Measurements from ENCODE around the gene CFAP299.
"Not testable (repeated sequence)": the region's sequence is repeated elsewhere in the genome, so short reads cannot be mapped to it uniquely, and the experiment has no call there.

Gene CFAP299

GRCh38 chr4:80793660-80794059 is 458.1 kb downstream of the CFAP299 start:
- H3K36me3 ChIP-seq (ENCODE audit: control insufficient read depth, insufficient read depth, low read length); H3K27me3 ChIP-seq (ENCODE audit: control insufficient read depth, insufficient read depth, low read length); H3K27ac ChIP-seq (ENCODE audit: low read length); H3K4me1 ChIP-seq (ENCODE audit: control insufficient read depth, insufficient read depth, low read length); DNase-seq (ENCODE audit: low read depth, low spot score); H3K4me3 ChIP-seq (ENCODE audit: low read length); H3K9me3 ChIP-seq (ENCODE audit: control insufficient read depth, insufficient read depth, low read length): not testable (repeated sequence)
- no CpG with 5 or more reads among the region's 1 CpG for whole genome bisulfite sequencing (ENCODE audit: insufficient coverage, insufficient read length)

DNA sequence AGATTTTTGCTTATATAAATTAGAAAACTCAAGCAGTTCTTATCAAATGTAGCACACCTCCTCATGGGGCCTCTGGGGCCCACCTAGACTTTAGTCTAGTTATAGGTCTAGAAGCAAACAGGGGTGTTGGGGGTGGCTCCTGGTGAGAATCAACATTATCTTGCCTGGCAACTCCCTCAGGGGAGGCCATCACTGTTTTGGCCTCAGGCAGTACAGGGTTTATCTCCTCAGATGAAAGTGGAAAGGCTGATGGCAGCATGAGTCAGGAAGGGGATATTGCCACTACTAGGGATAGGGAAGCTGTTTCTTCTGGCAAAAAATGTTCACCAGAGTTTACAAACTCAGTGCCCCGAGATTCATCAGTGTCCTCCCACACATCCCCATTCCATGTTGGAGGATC is 462.6 kb downstream of the CFAP299 start:
- no CpG with 5 or more reads among the region's 1 CpG for WGBS (ENCODE audit: insufficient coverage, insufficient read length)
- no peak for DNase-seq (ENCODE audit: low read depth, low spot score)
- H3K9me3 ChIP-seq (ENCODE audit: control insufficient read depth, insufficient read depth, low read length) = no peaks in the 10 kb centered on the region
- H3K4me3 ChIP-seq (ENCODE audit: low read length) = no peak overlapping the region
- H3K36me3 ChIP-seq (ENCODE audit: control insufficient read depth, insufficient read depth, low read length) = no peaks in the 10 kb centered on the region
- no peaks in the 10 kb centered on the region for H3K4me1 ChIP-seq (ENCODE audit: control insufficient read depth, insufficient read depth, low read length)
- H3K27me3 ChIP-seq (ENCODE audit: control insufficient read depth, insufficient read depth, low read length) = no peaks in the 10 kb centered on the region
- no peak overlapping the region for H3K27ac ChIP-seq (ENCODE audit: low read length)

DNA sequence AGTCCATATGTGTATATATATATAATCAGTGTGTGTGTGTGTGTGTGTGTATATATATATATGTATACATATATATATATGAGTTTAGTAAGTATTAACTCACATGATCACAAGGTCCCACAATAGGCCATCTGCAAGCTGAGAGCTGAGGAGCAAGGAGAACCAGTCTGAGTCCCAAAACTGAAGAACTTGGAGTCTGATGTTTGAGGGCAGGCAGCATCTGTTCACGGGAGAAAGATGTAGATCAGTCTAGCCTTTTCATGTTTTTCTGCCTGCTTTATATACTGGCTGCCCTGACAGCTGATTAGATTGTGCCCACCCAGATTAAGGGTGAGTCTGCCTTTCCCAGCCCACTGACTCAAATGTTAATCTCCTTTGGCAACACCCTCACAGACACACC is 465.2 kb downstream of the CFAP299 start:
- not testable (repeated sequence) for H3K27me3 ChIP-seq (ENCODE audit: control insufficient read depth, insufficient read depth, low read length); H3K27ac ChIP-seq (ENCODE audit: low read length); H3K36me3 ChIP-seq (ENCODE audit: control insufficient read depth, insufficient read depth, low read length); H3K9me3 ChIP-seq (ENCODE audit: control insufficient read depth, insufficient read depth, low read length); H3K4me3 ChIP-seq (ENCODE audit: low read length); DNase-seq (ENCODE audit: low read depth, low spot score); H3K4me1 ChIP-seq (ENCODE audit: control insufficient read depth, insufficient read depth, low read length)
- no CpG with 5 or more reads among the region's 1 CpG for WGBS (ENCODE audit: insufficient coverage, insufficient read length)

DNA sequence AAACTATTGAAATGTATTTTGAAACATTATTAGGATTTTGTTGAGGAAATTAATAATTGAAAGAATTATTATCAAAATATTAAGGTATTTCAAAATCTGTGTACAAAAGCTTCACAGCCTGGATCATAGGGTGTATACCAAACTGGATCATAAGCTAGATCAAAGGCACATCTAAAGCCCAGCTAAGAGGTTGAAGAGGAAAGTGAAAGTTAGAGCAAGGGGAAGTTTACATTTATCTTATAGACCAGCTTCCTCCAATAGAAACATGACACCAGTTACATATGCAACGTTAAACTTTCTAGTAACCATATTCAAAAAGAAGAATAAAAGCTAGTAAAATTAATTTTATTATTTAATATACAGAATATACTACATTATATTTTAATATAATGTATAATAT is 467.8 kb downstream of the CFAP299 start:
- Histone ChIP-seq H3K27me3 (ENCODE audit: control insufficient read depth, insufficient read depth, low read length) (no peaks in the 10 kb centered on the region), H3K27ac (ENCODE audit: low read length) (no peak overlapping the region), H3K4me3 (ENCODE audit: low read length) (no peak overlapping the region), H3K36me3 (ENCODE audit: control insufficient read depth, insufficient read depth, low read length) (no peaks in the 10 kb centered on the region), H3K9me3 (ENCODE audit: control insufficient read depth, insufficient read depth, low read length) (no peaks in the 10 kb centered on the region), H3K4me1 (ENCODE audit: control insufficient read depth, insufficient read depth, low read length) (no peaks in the 10 kb centered on the region)
- no peak for DNase-seq (ENCODE audit: low read depth, low spot score)
- WGBS (ENCODE audit: insufficient coverage, insufficient read length) = no CpG with 5 or more reads among the region's 1 CpG

DNA sequence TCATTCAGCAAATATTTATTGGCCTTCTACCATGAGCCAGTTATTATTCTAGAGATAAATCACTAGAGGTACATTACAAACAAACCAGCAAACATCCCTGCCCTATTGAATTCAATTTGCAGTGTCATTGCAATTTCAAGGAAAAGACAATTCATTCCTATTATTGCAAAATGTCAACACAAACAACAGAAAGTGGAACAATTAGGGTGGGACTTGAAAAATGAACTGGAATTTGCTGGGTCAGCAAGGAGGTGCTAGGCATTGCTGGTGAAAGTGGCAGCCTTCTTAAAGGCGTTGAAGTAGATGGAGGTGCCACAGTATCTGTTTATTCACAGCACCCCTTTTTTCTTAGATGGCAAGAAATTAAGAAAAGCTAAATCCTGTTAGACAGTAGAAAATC is 470.9 kb downstream of the CFAP299 start:
- H3K27me3 ChIP-seq (ENCODE audit: control insufficient read depth, insufficient read depth, low read length) = no peaks in the 10 kb centered on the region
- no peak overlapping the region for H3K27ac ChIP-seq (ENCODE audit: low read length)
- H3K4me1 ChIP-seq (ENCODE audit: control insufficient read depth, insufficient read depth, low read length) = no peaks in the 10 kb centered on the region
- no CpG with 5 or more reads among the region's 1 CpG for whole genome bisulfite sequencing (ENCODE audit: insufficient coverage, insufficient read length)
- H3K9me3 ChIP-seq (ENCODE audit: control insufficient read depth, insufficient read depth, low read length) = no peaks in the 10 kb centered on the region
- H3K4me3 ChIP-seq (ENCODE audit: low read length) = no peak overlapping the region
- no peak for DNase-seq (ENCODE audit: low read depth, low spot score)
- H3K36me3 ChIP-seq (ENCODE audit: control insufficient read depth, insufficient read depth, low read length) = no peaks in the 10 kb centered on the region

DNA sequence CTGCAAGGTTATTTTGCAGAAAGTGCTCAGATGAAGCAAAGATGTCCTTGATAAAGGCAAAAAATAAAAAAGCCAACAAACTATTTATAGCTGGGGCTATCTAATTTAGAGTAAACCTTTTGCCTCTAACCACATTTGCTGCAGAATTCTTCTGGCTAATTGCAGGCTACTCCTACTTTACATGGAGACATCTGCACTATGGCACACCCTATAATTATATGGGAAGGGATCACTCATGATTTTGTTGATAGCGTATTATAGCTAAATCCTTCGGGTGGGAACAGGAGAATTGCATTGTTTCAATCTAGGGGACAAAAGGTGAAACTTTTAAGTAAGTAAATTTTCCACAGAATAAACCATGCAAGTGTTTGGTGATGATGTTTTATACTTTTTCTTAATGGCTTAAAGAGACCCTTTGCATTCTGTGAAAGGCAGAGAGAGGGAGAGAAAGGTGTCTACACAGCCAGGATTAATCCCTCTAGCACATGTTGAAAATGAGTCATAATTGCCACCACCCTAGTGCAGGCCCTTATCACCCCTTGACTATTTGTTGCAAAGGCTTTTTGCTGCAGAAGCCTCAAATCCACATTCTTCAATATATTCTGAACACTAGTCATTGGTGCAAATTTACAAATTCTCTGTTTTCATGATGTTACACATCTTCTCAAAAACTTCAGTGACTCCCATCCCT is 473.7 kb downstream of the CFAP299 start:
- no CpG with 5 or more reads among the region's 2 CpGs for WGBS (ENCODE audit: insufficient coverage, insufficient read length)
- H3K4me1 ChIP-seq (ENCODE audit: control insufficient read depth, insufficient read depth, low read length) = no peaks in the 10 kb centered on the region
- no peak overlapping the region for H3K4me3 ChIP-seq (ENCODE audit: low read length)
- no peaks in the 10 kb centered on the region for H3K27me3 ChIP-seq (ENCODE audit: control insufficient read depth, insufficient read depth, low read length)
- H3K36me3 ChIP-seq (ENCODE audit: control insufficient read depth, insufficient read depth, low read length) = no peaks in the 10 kb centered on the region
- H3K27ac ChIP-seq (ENCODE audit: low read length) = no peak overlapping the region
- no peak for DNase-seq (ENCODE audit: low read depth, low spot score)
- H3K9me3 ChIP-seq (ENCODE audit: control insufficient read depth, insufficient read depth, low read length) = no peaks in the 10 kb centered on the region

DNA sequence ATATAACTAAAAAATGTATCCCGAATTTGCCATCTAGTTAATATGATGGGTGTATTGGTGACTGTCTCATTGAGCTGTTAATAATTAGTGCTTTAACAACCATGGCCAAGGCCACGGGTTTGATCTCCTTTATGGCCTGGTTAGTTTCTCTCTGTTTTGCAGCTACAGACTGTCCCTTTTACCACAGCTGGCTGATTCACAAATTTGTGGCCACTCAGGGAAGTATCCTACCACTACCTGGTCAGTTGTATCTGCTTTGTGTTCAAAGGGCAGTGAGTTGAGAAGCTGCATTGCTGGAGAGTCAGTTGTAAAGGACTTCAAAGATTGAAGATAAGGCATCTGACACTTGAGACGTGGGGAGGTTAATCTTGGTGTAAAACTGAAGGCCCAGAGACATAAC is 475.9 kb downstream of the CFAP299 start:
- Histone ChIP-seq H3K4me1 (ENCODE audit: control insufficient read depth, insufficient read depth, low read length) (no peaks in the 10 kb centered on the region), H3K9me3 (ENCODE audit: control insufficient read depth, insufficient read depth, low read length) (no peaks in the 10 kb centered on the region), H3K27ac (ENCODE audit: low read length) (no peak overlapping the region), H3K27me3 (ENCODE audit: control insufficient read depth, insufficient read depth, low read length) (no peaks in the 10 kb centered on the region), H3K4me3 (ENCODE audit: low read length) (no peak overlapping the region), H3K36me3 (ENCODE audit: control insufficient read depth, insufficient read depth, low read length) (no peaks in the 10 kb centered on the region)
- no peak for DNase-seq (ENCODE audit: low read depth, low spot score)
- WGBS (ENCODE audit: insufficient coverage, insufficient read length) = no CpG with 5 or more reads among the region's 3 CpGs

DNA sequence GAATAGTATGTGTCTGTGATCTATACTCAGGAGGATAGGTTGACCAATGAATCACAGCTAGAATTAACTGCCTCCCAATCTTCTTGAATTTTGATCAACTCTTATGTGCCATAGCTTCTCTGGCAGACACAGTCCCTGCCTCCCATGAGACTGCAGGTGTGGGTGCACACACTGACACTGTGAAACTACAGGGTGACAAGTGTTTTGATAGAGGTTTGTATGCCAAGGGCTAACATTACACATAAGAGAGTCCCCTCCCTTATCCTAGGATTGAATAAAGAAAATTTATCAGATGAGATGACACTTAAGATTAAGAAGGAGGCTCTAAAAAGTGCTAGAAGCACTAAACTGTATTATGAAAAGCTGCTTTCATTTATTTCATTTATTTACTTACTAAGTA is 476.6 kb downstream of the CFAP299 start:
- Histone ChIP-seq H3K4me3 (ENCODE audit: low read length) (no peak overlapping the region), H3K27ac (ENCODE audit: low read length) (no peak overlapping the region), H3K27me3 (ENCODE audit: control insufficient read depth, insufficient read depth, low read length) (no peaks in the 10 kb centered on the region), H3K4me1 (ENCODE audit: control insufficient read depth, insufficient read depth, low read length) (no peaks in the 10 kb centered on the region), H3K36me3 (ENCODE audit: control insufficient read depth, insufficient read depth, low read length) (no peaks in the 10 kb centered on the region), H3K9me3 (ENCODE audit: control insufficient read depth, insufficient read depth, low read length) (no peaks in the 10 kb centered on the region)
- no peak for DNase-seq (ENCODE audit: low read depth, low spot score)

DNA sequence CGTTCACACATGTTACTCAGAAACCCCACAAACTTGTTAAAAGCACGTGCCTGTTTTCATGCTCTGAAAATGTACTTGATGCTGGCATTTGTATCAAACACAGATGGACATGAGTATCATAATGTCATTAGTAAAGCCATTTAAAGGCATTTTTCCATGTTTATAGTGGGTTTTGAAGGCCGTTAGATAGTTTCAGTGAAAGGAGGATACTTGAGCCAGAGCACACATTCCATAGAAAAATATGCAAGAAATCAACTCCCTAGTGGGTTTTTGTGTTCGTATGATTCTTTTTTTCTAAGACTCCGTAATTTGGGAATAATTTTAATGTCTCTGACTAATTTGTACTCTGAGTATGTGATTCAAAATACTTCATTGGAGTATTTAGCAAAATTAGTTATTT is 478.7 kb downstream of the CFAP299 start:
- Histone ChIP-seq H3K4me1 (ENCODE audit: control insufficient read depth, insufficient read depth, low read length) (no peaks in the 10 kb centered on the region), H3K27ac (ENCODE audit: low read length) (no peak overlapping the region), H3K36me3 (ENCODE audit: control insufficient read depth, insufficient read depth, low read length) (no peaks in the 10 kb centered on the region), H3K27me3 (ENCODE audit: control insufficient read depth, insufficient read depth, low read length) (no peaks in the 10 kb centered on the region), H3K9me3 (ENCODE audit: control insufficient read depth, insufficient read depth, low read length) (no peaks in the 10 kb centered on the region), H3K4me3 (ENCODE audit: low read length) (no peak overlapping the region)
- no CpG with 5 or more reads among the region's 5 CpGs for WGBS (ENCODE audit: insufficient coverage, insufficient read length)
- no peak for DNase-seq (ENCODE audit: low read depth, low spot score)

GRCh38 chr4:80831383-80832361 is 496.1 kb downstream of the CFAP299 start:
- no peak overlapping the region for H3K27ac ChIP-seq (ENCODE audit: low read length)
- no CpG with 5 or more reads among the region's 5 CpGs for WGBS (ENCODE audit: insufficient coverage, insufficient read length)
- no peaks in the 10 kb centered on the region for H3K36me3 ChIP-seq (ENCODE audit: control insufficient read depth, insufficient read depth, low read length)
- DNase-seq (ENCODE audit: low read depth, low spot score) = no peak
- no peaks in the 10 kb centered on the region for H3K27me3 ChIP-seq (ENCODE audit: control insufficient read depth, insufficient read depth, low read length)
- no peaks in the 10 kb centered on the region for H3K4me1 ChIP-seq (ENCODE audit: control insufficient read depth, insufficient read depth, low read length)
- H3K4me3 ChIP-seq (ENCODE audit: low read length) = no peak overlapping the region
- no peaks in the 10 kb centered on the region for H3K9me3 ChIP-seq (ENCODE audit: control insufficient read depth, insufficient read depth, low read length)
